ENCODE data around the gene PADI2.

PADI2 gene

DNA sequence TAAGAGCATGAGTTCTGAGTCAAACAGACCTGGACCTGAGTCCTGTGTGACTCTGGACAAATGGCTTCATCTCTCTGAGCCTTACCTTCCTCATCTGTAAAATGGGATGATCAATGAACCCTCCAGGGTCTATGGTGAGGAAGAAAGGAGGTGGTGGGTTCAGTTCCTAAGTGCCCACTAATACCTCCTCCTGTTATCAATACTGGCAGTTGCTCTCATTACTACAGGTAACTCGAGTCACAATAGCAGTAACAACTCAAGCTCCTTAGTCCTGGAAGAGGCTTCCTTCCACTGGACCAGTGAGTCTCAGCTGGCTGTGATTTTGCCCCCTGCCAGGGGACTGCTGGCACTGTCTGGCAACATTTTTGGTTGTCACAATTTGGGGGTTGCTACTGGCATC, 2.6 kb downstream of the PADI2 start:
- DNase-seq (ENCODE audit: extremely low read depth in 1 of 2, low read depth in 1 of 2), result no peak

DNA sequence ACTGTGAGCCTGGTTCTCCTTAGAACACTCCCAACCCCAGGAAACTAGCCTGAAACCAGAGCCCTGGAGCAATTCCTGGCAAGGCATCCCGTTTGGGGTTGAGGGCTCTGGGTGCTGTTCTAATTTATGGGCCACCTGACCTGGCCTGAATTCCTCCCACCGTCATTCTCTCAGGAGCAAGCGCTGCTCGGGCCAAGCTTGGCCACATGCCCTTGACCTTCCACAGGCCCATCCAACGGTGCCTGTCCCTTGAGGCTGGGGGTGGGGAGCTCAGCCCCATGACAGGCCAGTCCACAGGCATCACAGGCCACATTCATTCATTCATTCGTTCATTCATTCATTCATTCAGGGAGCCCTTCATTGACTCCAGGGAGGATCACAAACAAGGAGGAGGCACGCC, 5.3 kb downstream of the PADI2 start:
- no peak for DNase-seq (ENCODE audit: extremely low read depth in 1 of 2, low read depth in 1 of 2)

GRCh38 chr1:17112496-17113236, 6.6 kb downstream of the PADI2 start:
- DNase-seq (ENCODE audit: extremely low read depth in 1 of 2, low read depth in 1 of 2), result no peak

GRCh38 chr1:17112076-17112475, 7.2 kb downstream of the PADI2 start:
- no peak for DNase-seq (ENCODE audit: extremely low read depth in 1 of 2, low read depth in 1 of 2)

- DNase-seq (ENCODE audit: extremely low read depth in 1 of 2, low read depth in 1 of 2), result no peak
Measured at GRCh38 chr1:17110555-17110926, 8.7 kb downstream of the PADI2 start.

- DNase-seq (ENCODE audit: extremely low read depth in 1 of 2, low read depth in 1 of 2), result no peak
Measured at GRCh38 chr1:17109892-17110554, 9.2 kb downstream of the PADI2 start.

GRCh38 chr1:17108786-17109185, 10.5 kb downstream of the PADI2 start:
- DNase-seq (ENCODE audit: extremely low read depth in 1 of 2, low read depth in 1 of 2), result no peak

DNA sequence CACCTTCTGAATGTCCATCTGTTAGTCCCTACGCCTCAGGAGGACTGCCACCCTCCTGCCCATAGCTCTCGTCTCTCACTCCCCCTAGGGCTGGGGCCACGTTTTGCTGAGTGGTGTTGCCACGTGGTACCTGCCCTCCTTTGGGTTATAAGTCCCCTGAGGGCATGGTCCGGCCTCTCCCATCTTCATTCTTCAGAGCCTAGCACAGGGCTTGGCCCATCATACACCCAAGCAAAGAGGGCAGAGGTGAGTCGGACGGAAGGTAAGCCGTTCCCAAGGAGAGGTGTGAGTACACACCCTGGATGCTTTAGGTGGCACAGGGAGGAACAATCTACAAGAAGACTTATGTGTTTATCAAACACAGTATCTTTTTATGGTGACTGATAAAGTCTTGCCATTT, 10.9 kb downstream of the PADI2 start:
- no peak for DNase-seq (ENCODE audit: extremely low read depth in 1 of 2, low read depth in 1 of 2)

DNA sequence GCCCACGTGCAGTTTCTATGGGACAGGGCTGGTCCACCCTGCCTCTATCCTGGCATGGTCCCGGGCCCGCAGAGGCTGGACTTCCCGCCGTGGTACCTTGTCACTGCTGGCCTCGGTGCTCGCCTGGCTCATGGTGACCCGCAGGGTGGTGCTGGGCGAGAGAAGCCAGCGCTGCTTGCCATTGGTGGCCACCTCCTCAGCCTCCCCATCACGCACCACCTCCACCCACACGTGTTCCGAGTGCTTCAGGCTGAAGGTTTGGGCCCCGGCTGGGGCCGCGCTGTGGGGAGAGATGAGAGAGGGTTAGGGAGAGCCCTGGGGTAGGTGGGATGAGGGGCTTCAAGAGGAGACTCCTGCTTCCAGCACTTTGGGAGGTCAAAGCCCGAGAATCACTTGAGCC, 14.5 kb downstream of the PADI2 start:
- DNase-seq (ENCODE audit: extremely low read depth in 1 of 2, low read depth in 1 of 2), result no peak

DNA sequence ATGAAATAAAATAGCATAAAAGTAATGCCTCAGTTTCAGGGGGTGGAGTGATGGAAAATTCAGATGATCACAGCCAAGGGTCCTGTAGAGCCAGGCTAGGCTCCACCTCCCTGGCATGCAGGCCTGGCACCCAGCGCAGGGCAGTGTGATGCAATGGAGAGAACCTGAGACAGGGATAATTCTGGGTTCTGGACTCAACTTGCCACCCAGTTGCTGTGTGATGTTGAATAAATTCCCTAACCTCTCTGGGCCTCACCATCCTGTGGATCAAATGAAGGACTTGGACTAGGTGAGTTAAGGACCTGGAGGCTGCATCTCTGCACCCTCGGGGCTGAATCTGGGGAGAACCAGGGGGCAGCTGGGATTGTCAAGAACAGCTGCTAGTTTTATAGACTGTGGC, 17.0 kb downstream of the PADI2 start:
- no peak for DNase-seq (ENCODE audit: extremely low read depth in 1 of 2, low read depth in 1 of 2)

GRCh38 chr1:17101261-17101660, 18.0 kb downstream of the PADI2 start:
- DNase-seq (ENCODE audit: extremely low read depth in 1 of 2, low read depth in 1 of 2), result no peak

- no peak for DNase-seq (ENCODE audit: extremely low read depth in 1 of 2, low read depth in 1 of 2)
Measured at GRCh38 chr1:17099616-17100340, 19.5 kb downstream of the PADI2 start.

DNA sequence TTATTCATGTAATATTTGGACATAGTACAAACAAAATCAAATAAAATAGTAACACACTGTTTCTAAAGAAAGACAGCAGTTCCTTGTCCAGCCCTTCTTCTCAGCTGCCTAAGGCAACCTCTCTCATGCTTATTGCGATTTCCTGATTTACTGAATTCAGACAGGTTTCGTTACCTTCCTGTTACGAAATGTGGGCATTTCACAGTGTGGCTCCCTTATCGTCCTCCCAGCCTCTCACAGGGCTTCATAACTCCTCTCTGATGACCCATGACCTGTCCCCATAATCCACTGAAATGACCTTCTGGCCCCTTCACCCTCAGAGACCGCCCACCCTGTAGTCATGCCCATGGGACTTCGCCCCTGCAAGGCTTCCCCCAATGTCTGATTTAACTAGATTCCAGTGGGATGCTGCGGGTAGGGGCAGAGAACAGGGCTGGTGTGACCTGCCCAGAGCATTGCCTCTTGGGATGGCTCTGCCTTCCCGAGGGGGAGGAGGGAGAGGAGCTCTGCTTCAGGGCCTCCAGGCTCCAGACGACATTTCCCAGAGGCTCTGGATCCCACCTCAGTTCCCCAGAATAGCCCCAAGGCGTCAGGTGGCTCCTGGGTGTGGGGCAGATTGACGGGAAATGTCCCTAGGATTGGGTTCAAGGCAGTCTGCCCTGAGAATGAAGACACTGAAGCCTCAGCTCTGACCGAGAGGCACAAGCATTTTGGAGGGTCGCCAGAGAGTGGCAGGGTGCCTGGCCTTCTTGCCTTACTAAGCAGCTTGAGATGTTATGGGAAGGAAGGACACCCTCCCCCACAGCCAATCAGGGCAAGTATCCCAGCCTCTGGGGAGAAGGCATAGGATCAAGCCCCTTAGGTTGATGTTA, 20.6 kb downstream of the PADI2 start:
- no peak for DNase-seq (ENCODE audit: extremely low read depth in 1 of 2, low read depth in 1 of 2)

GRCh38 chr1:17097787-17098186, 21.5 kb downstream of the PADI2 start:
- no peak for DNase-seq (ENCODE audit: extremely low read depth in 1 of 2, low read depth in 1 of 2)

GRCh38 chr1:17097147-17097546, 22.1 kb downstream of the PADI2 start:
- no peak for DNase-seq (ENCODE audit: extremely low read depth in 1 of 2, low read depth in 1 of 2)

- DNase-seq (ENCODE audit: extremely low read depth in 1 of 2, low read depth in 1 of 2), result no peak
Measured at GRCh38 chr1:17096584-17096983, 22.7 kb downstream of the PADI2 start.

GRCh38 chr1:17095141-17095540, 24.1 kb downstream of the PADI2 start:
- DNase-seq (ENCODE audit: extremely low read depth in 1 of 2, low read depth in 1 of 2), result no peak

DNA sequence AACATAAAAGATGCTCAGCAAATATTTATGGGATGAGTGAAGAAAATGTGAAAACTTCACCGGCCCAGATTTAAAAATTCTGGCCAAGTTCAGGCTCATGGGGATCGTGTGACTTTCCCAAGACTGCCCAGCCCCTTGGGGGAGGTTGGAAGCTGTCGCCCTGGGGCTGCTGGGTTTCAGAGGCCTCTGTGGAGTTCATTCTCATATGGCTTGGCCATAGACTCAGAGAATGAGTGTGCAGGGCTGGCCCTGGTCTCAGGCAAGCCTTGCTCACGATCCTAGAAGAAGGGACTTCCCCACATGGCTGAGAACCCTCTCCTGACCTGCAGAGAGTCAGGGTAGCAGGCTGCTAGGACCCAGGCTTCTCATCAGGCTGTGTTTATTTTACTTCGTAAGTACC, 24.6 kb downstream of the PADI2 start:
- no peak for DNase-seq (ENCODE audit: extremely low read depth in 1 of 2, low read depth in 1 of 2)

DNA sequence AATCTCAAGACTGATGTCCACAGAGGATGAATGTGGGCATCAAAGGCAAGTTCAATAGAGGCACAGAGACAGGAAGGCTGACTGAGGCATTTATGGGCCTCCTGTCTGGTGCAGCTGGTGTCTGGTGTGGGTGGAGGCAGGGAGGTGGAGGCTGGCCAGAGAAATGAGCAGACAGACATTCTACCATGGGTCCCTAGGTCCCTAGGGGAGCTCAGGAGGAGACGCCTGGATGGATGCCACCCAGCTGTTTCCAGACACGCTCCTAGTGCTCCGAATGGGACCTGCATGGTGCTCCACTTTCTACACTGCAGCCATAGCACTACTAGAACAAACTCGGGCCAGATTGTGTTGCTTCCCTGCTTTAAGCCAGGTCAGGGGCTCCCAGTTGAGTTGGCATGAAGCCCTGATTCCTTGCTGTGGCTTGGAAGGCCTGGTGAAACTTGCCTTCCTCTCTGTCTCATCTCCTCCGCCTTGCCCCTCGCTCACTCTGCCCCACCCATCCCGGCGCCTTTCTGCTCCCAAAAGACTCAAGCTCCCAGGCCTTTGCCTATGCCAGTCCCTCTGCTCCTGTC, 25.3 kb downstream of the PADI2 start:
- no peak for DNase-seq (ENCODE audit: extremely low read depth in 1 of 2, low read depth in 1 of 2)

GRCh38 chr1:17091252-17091651, 28.0 kb downstream of the PADI2 start:
- DNase-seq (ENCODE audit: extremely low read depth in 1 of 2, low read depth in 1 of 2), result no peak

GRCh38 chr1:17089506-17089905, 29.7 kb downstream of the PADI2 start:
- no peak for DNase-seq (ENCODE audit: extremely low read depth in 1 of 2, low read depth in 1 of 2)

Data from activated CD8-positive, alpha-beta memory T cell treated with anti-CD3 and anti-CD28 coated beads for 1 hour (primary cell).